Activated CD8-positive, alpha-beta memory T cell treated with anti-CD3 and anti-CD28 coated beads for 1 hour (primary cell): Measurements from ENCODE around the gene SOCS2.

ENCODE experiments used
- DNase-seq, 2 donors: peaks; one replicate each; pipeline ENCODE4 v3.0.0-alpha.2; 2020; ENCODE audit warnings: low read depth in 1 of 2; ENCODE audit errors: extremely low read depth in 1 of 2

Gene SOCS2

DNA sequence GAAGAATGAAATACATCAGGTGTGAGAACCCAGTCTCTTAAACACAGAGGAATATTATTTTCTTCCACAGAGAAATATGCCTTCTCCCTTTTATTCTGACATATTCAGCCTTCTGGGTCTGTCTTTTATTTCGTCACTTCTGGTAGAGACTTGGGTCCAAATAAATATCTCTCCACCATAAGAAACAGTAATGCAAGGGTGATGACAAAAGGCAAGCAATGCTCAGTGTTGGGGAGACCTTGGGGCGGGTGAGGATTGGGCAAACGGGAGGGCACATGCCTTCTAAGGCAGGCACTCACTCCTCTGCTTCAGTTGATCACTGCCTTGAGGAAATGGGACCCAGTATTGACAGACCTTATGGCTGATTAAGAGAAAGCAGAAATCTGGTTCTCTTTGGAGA, 6.7 kb upstream of the SOCS2 start:
- no peak for DNase-seq

DNA sequence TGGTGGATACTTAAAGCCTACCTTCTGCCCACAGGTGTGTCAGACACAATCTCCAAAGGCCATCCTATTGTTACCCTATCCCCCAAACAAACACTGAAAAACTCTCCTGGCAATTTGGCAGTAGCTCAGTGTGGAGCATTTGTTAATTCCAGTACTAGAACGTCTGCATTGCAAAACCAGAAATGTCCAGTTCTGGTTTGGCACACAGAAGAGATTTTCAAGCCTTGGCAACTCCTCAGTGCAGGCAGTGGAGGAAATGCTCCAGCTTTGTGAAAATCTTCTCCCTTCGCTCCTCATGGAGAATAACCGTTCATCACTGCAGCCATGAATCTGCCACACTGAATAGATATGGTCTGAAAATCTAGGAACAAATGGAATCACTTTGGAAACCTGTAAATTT, 5.3 kb upstream of the SOCS2 start:
- no peak for DNase-seq

DNA sequence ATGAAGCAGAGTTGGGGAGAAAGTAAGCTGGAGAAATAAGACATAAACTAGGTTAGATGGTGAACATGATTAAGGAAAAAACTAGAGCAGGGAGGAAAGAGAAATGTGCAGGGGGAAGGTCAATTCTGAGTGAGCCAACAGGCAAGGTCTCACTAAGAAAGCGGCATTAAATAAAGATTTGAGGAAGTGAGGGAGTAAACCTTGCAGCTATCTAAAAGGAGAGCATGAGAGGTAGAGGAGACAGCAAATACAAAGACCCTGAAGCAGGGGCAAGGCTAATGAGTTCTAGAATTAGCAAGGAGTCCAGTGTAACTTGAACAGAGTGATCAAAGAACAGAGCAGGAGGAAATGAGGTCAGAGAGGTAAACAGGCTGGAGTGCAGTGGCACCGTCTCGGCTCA, 4.4 kb upstream of the SOCS2 start:
- no peak for DNase-seq

DNA sequence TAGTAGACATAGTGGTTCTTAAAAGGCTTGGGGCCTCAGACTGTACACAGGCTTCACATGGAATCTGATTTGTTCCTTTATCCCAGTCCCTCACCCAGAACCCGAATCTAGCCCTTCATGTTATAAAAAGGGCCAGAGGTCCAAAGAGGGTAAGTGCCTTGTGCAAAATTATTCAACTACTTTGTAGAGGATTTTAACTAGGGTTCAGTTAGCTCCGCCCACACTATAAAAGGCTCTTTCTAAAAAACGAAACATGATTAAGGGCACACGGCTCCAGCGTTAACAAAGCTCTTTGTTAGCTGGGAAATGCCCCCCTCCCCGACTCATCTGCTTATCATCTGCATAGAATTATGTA, 3.2 kb upstream of the SOCS2 start:
- DNase-seq: no peak

DNA sequence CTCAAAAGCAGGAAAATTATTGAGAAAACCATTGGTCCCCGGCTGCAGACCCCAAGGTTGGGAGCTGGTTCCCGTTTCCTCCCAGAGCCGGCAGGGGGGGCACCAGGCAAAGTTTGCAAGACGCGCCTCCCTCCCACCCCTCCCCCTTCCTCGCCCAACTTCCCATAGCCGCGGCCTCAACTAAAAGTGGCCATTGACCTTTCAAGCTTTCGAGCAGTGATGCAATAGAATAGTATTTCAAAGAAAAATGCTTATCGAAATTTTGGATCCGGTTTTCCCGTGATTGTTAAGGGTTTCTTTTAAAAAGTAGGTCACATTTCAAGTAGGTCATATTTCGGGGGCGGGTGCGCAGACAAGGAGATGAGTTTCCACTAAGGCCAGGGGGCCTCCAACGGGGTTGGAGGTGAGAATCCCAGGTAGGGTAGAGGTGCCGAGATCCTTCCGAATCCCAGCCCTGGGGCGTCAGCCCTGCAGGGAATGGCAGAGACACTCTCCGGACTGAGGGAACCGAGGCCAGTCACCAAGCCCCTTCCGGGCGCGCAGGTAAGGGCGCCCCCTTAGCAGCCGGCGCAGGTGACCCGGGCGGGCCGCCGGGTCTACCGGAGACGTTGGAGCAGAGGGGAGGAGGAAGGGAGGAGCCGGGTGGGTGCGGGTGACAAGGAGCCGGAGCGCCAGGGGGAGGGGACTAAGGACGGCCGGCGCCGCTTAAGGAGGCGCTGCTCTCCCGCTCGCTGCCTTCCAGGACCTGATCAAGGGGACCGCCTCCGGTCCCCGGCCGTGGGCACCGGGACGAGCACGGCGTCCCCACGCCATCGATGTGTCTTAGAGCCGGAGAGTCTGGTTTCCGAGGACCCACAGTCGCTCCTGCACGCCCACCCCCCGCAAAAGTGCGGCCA, 2.6 kb upstream of the SOCS2 start:
- peak in 1 of 2 donors; percentile 59 for DNase-seq

DNA sequence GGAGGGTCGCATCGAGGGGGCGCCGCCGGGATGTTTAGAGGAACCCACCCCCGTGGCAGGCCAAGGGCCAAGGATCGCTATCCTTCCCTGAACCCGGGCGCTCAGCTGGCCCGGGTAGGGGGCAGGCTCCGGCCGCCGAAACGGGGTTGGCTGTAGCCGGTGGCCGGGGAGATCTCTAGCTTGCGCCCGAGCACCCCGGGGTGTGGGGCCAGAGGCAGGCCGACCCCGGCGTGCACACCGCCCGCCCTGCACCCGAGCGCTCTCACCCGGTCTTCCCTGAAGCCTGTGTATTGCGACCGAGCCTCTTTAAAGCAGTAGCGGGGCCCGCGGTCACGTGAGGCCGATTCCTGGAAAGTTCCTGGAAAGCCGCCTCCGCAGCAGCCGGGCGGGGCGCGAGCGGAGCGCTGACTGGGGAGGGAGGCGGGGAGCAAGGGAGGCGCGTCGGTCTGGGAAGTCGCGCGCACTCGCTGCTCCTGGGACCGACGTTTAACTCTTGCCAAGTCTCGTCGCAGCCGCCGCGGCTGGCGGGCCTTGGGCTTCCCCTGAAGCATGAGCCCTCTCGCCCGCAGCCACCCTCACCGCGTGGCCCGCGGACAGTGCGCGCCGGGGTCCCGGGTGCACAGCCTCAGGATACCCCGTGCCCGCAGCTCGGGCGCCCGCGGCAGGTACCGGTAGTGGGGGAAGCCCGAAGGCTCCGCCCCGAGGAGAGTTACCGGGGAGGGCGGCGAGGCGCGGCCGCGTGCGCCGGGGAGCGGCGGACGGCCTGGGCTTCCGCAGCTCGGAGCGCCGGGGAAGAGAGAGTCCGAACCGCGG, 1.7 kb upstream of the SOCS2 start:
- DNase-seq: peak; percentile 68 to 80

DNA sequence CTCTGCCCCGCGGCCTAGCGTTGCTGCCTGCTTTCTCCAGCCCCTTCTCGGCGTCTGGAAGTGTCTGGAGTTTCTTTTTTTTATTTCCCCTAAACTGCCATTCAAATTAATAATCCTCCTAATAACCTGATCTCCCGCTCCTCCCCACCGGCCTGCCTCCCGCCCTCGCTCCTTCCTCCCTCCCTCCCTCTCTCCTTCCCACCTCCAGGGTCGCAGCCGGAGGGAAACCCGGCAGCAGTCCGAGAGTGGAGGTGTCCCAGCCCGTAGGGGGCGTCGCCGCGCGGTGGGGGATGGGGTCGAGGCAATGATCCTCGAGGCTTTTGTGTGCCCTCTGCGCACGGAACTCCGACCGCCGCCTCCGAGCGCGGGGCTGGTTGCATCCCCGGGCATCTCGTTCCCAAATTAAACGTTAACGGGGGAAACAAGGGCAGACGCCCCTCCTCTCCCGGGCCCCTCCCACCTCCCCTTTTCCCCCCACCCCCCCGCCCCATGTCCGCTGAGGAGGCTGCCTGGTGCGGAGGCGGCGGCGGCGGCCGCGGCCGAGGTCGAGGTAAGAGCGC, 1.0 kb upstream of the SOCS2 start:
- peak in 1 of 2 donors; percentile 46 for DNase-seq

DNA sequence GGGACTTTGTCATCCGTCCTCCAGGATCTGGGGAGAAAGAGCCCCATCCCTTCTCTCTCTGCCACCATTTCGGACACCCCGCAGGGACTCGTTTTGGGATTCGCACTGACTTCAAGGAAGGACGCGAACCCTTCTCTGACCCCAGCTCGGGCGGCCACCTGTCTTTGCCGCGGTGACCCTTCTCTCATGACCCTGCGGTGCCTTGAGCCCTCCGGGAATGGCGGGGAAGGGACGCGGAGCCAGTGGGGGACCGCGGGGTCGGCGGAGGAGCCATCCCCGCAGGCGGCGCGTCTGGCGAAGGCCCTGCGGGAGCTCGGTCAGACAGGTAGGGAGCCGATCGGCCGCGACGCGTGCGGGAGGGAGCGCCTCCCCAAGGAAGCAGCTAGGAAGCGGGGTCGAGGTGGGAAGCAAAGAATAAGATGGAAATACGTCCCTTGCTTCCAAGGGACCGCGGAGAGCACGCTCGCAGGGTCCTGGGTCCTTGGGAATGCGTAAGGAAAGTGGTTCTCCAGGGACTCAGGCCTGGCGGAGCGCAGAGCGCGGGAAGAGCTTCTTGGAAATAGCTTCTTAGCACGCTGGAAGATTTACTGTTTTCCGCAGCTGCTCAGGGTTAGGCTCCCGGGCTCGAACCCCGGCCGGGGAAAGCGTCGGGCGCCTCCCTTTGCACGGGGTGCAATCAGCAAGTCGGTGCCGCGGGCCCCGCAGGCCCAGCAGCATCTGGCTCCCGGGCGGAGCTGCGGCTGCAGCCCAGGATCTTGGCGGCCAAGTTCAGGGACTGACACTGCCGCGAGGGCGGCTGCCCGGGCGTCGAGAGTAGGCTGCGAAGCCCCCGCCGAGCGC, 457 bp downstream of the SOCS2 start:
- DNase-seq: no peak

DNA sequence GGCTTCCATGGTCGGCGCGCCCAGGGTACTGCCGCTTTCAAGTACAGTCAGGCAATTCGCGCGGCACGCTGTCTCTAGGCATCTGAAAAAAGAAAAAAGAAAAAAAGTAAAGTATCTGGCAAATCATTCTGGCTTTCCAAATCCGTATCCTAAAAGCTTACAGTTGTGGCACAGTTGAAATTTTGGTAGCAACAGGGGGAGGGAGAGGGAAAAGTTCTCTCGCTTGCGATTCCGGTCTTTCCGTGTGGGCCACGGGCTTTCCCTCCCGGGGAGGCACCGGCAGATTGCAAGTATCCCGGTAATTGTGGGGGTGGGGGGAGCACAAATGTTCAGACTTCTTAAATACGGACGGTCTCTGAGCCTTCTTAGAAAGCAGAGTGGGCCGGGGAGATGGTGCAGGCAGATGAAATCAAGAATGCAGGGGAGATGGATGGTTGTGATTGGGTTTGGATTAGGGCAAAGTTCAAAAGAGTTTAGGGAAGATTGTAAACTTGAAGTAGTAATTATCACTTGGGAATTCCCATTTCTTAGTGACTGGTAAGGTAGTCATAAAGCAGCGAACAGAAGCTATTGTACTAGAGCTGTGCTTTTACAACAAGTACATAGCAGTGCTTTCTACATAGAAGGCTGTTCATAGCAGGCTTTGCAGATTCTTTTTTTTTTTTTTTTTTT, 1.2 kb downstream of the SOCS2 start:
- no peak for DNase-seq

DNA sequence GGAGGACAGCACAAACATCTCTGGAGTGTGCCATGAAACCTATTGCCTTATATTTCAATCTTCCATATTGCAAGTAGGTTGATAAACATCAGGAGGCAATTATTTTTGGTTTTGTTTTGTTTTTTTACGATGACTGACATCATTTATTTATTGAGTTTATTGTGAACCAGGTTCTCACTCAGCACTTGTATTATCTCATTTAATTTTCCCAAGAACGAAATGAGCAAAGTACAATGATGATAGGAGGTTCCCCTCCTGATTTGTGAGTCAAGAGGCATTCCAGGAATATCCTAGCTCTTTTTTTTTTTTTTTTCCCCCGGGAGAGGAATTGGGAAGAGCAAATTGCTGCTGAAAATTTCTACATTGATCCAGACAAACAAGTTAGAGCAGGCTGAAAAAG, 4.7 kb downstream of the SOCS2 start:
- no peak for DNase-seq

DNA sequence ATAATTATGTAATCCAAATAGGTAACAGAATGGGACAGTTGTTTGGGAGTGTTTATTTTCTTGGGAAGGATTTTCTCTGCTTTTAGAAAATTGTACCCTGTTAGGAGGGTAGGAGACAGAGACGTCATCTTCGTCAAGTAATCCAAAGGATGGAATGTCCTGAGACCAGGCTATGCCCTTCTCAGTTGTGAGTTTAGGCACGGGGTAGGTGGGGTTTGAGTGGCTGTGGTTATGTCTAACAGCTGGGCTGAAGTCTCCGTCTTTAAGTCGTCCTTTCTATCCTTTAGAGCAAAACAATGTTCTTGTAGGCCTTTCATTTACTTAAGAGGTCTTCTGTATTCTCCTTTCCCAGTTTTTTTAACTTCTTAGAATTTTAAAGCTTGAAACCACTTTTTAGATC, 5.7 kb downstream of the SOCS2 start:
- no peak for DNase-seq

DNA sequence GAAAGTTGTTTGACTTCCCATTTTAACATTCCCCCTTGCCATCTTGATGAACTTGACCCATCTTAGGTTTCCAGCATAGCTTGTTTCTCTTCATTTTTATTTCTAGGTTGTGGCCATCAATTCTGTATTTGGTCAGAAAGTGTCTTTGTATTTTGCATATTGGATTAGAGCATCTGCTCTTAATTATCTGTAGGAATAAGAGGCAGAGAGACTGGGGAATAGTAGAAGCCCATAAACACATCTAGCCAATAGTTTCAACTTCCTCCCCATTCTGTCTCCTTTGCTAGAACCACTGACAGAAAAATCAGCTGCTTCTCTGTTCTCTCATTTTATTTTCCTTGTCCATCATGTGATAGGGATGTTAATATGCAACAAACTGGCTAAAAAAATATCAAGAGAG, 8.2 kb downstream of the SOCS2 start:
- no peak for DNase-seq

DNA sequence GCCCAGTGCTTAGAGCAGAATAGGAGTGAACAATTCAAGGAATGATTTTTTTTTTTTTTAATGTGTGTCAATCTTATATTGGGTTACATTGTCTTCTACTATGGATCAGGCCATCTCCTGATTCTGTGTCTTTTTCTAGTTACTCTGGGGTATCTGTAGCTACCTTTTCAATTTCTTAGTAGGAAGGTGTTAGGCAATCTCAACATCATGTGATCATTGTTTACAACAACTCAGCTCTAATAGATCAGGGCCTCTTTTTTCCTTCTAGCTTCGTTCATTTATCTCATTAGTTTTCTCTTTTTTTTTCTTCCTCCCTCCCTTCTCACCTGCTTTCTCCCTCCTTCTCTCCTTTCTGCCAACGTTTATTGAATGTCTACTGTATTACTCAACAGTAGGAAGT, 8.9 kb downstream of the SOCS2 start:
- DNase-seq: no peak

DNA sequence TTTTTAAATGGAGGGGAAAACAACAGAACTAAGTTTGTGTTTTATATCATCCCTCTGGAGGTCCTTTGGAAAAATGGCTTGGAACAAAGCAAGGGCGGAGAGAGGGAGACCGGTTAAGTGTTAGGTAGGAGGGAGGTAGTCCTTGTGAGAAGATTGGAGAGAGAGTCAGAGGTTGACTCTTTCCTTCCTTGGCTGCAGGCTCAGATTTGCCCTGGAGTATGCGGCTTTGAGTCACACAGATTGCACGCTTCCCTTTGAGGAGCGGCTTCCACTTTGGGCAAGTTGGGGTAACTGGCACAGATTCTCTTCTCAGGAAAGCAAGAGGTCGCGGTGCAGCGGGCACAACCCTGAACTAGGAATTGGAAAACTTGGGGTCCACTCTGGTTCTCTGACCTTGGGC, 9.9 kb downstream of the SOCS2 start:
- DNase-seq: no peak

DNA sequence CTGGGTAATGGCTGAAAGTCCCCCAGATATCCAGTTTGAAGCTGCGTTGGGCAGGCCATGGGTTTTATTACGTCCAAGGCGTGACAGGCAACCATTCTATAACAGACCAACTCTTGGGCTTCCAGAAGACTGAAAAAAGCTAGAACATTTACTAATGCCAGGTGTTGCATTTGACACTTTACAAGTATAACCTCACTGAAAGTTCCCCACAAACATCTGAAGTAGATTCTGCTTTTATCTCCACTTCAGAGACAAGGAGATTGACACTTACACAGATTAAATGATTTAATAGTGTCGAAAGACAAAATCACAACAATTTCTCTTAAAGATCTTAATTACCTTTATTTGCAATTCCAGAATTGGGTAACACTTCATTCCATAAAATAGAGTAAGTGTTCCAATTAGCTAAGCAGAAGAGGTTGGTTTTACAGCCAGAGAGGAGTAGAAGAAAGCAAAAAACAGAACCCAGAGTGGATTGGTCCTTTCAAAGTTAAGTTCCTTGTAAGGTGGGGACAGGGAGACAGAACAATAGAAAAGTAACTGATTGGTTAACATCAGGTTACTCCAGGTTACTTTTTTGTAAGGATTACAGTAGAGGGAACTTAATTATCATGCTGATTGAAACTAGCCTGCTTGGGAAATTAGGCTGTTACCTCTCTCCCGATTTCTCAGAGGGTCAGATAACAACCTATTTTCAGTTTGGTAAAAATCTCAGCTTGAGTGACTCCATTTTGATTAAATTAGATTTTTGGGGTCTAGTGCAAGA, 11.3 kb downstream of the SOCS2 start:
- DNase-seq: no peak

DNA sequence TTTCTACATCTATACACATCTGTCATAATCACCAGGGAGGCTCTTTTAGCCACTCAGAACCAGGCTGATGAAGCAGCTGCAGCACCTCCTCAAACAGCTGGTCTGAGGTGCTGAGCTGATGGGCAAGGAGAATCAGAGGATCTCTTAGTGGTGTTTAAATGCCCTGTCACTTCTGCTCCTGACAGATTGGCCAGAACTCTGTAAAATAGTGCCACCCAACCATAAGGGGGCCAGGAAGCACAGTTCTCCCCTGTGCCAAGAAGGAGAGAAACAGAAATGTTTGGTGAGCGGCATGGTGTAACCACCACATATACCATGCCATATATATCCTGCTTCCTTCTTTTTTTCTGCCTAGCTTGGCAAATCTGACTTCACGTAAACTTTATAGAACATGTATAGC, 12.8 kb downstream of the SOCS2 start:
- DNase-seq: no peak

DNA sequence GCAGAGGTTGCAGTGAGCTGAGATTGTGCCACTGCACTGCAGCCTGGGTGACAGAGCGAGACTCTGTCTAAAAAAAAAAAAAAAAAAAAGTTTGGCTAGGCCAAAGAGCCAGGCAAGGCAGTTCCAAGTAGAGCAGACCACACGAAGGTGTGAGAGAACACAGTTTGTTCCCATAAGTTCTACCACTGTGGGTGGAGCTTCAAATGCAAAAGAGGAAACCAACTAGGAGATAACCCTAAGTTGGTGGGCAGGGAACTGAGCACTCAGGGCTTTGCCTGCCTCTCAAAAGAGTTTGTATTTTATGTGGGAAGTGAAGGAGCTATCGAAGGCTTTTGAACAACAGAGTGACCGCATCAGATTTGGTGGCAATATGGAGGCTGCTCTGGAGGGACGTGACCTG, 15.1 kb downstream of the SOCS2 start:
- no peak for DNase-seq

DNA sequence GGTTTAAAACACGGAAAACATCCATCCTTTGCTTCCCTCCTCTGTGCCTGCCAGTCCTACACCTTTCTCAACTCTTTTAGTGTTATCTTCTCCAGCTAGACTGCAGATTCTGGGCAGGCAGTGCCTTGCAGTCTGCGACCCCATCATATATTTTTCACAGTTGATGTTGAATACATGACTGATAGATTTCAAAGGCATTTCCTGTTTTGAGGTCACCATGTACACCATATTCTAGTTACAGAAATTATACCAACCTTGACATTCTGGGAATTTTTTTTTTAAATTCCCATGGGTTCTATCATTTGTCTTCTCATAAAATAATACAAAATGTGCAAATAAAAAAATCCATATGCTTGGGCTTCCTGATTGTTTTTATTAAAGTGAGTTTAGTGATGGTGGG, 16.6 kb downstream of the SOCS2 start:
- DNase-seq: no peak

DNA sequence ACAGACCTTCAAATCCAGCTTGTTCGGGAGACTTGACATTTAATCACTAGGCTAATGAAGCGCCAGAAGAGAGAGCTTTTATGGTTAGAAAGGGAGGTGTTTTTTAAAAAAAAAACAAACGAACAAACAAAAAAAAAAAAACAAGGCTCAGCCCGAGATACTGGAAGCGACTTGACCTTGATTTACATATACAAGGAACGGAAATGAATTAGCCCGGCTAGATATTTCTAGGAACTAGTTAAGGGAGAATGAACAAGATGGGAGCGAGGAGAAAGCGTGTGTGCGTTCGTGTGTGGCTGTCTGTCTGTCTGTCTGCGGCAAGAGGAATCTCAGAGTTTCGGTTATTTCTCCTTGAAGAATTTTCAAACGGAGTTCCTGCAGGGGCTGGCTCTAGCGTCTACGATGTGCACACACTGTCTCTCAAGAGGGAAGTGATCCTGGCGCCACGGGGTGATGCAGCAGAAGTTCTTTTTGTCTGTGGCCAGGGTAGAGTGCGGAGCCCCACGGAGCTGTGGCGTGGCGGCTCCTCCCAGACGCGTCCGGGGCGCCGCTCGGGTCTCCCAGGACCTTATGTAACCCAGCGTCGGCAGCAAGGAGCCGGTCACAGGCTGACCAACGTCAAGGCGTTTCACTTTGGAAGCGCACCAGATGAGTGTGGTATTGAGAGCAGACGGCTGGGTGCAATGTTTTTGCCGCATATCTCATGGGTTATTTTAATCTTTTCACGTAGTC, 18.8 kb downstream of the SOCS2 start:
- DNase-seq: peak in 1 of 2 donors; percentile 7
